DND-41 (cell line): ENCODE results near the gene OGFR.

Experiments used
- ATAC-seq: fragments of 200-7000 bp; cut with Tn5 transposase; 3 replicates; pipeline ENCODE4 v1.9.1; 2021; ENCODE audit warnings: low read depth; ENCODE audit not compliant: insufficient read depth
- DNase-seq: peaks from one replicate; pipeline ENCODE4 v3.0.0-alpha.2; 2020
- H2AFZ ChIP-seq: 2 replicates; pipeline ENCODE4 v1.6.0; 2012; ENCODE audit warnings: low read depth, low read length
- H3K27ac ChIP-seq: 2 replicates; pipeline ENCODE4 v1.5.1; 2012; ENCODE audit warnings: low read length, inconsistent platforms
- H3K27me3 ChIP-seq: fragments of 200-600 bp; sonication (generic); 2 replicates; pipeline ENCODE4 v1.6.0; 2012; ENCODE audit warnings: low read length, mild to moderate bottlenecking, inconsistent platforms; ENCODE audit not compliant: insufficient read depth, poor library complexity
- H3K36me3 ChIP-seq: 2 replicates; pipeline ENCODE4 v1.5.1; 2012; ENCODE audit warnings: low read length, inconsistent platforms; ENCODE audit not compliant: insufficient read depth
- H3K4me1 ChIP-seq: 2 replicates; pipeline ENCODE4 v1.5.1; 2012; ENCODE audit warnings: mild to moderate bottlenecking, low read length; ENCODE audit not compliant: insufficient read depth
- H3K4me2 ChIP-seq: 2 replicates; pipeline ENCODE4 v1.6.0; 2012; ENCODE audit warnings: mild to moderate bottlenecking, moderate library complexity, low read length, inconsistent platforms; ENCODE audit not compliant: insufficient read depth
- H3K4me3 ChIP-seq, 2 experiments: fragments of 200-600 bp in 1 of 2; shearing (Covaris generic) in 1 of 2; 2 replicates each; pipeline ENCODE4 v1.5.1; 2012 to 2016; ENCODE audit warnings: inconsistent platforms in 2 of 2, low read length in 2 of 2, mild to moderate bottlenecking in 2 of 2, low read depth in 1 of 2, moderate library complexity in 1 of 2
- H3K79me2 ChIP-seq: 2 replicates; pipeline ENCODE4 v1.6.0; 2012; ENCODE audit warnings: low read length, inconsistent platforms; ENCODE audit not compliant: insufficient read depth
- H3K9ac ChIP-seq: 2 replicates; pipeline ENCODE4 v1.6.0; 2012; ENCODE audit warnings: low read depth, mild to moderate bottlenecking, inconsistent platforms, low read length, moderate library complexity
- H3K9me3 ChIP-seq: 2 replicates; pipeline ENCODE4 v1.5.1; 2012; ENCODE audit warnings: low read length, moderate library complexity, mild to moderate bottlenecking, inconsistent platforms; ENCODE audit not compliant: insufficient read depth, severe bottlenecking
- H4K20me1 ChIP-seq: 2 replicates; pipeline ENCODE4 v1.6.0; 2012; ENCODE audit warnings: low read length; ENCODE audit not compliant: insufficient read depth
- EZH2 ChIP-seq: IDR thresholded peaks from 3 replicates; pipeline ENCODE4 v1.6.1; 2012; ENCODE audit warnings: borderline replicate concordance, low read depth, mild to moderate bottlenecking, moderate library complexity, low read length, inconsistent platforms; ENCODE audit not compliant: severe bottlenecking
- TF ChIP-seq, protein P1 (sequence below): IDR thresholded peaks from 2 replicates; pipeline ENCODE4 v1.5.1; 2012; ENCODE audit warnings: borderline replicate concordance, low read length, moderate library complexity, mild to moderate bottlenecking; ENCODE audit not compliant: poor library complexity, severe bottlenecking; ENCODE audit errors: extremely low read depth

The OGFR gene

DNA sequence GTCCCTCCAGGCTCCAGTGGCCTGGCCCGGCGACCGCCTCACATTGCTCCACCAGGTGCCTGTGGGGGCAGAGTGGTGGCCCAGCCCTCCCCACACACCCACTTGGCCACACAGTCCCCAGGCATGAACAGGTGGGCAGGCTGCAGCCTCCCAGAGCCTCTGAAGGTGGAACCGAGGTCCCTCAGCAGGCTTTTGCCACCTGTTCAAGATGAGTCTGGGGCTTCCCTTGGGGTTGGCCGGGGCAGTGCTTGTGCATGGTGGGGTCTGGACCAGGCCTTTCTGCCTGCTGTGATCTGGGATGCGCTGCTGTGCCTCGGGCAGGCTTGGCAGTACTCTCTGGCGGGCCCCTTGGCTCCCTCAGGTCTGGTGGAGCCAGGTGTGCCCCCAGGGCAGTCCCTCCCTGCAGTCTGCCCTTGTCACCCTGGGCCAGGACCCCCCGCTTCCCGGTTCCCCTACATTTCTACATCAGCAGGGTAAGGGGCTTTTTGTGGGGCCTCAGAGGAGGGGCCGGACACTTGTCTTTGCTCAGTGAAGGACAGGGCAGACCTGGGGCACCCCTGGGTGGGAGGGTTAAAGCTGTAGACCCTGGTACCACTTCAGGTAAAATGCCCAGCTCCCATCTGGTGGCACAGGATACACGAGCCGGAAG lies 9.5 kb downstream of the OGFR start:
- peaks cover 62% of the 10 kb centered on the region for H4K20me1 ChIP-seq
- H3K79me2 ChIP-seq, result peaks cover 3% of the 10 kb centered on the region; the same call in 1 of the 2 replicates
- no peak overlapping the region for H2AFZ ChIP-seq
- no peak overlapping the region for H3K9ac ChIP-seq
- no peaks in the 10 kb centered on the region for H3K27me3 ChIP-seq
- no peak overlapping the region for H3K27ac ChIP-seq
- H3K4me2 ChIP-seq, result no peak overlapping the region
- no peaks in the 10 kb centered on the region for H3K4me1 ChIP-seq
- TF ChIP-seq EZH2, result no peak
- TF ChIP-seq, protein P1, sequence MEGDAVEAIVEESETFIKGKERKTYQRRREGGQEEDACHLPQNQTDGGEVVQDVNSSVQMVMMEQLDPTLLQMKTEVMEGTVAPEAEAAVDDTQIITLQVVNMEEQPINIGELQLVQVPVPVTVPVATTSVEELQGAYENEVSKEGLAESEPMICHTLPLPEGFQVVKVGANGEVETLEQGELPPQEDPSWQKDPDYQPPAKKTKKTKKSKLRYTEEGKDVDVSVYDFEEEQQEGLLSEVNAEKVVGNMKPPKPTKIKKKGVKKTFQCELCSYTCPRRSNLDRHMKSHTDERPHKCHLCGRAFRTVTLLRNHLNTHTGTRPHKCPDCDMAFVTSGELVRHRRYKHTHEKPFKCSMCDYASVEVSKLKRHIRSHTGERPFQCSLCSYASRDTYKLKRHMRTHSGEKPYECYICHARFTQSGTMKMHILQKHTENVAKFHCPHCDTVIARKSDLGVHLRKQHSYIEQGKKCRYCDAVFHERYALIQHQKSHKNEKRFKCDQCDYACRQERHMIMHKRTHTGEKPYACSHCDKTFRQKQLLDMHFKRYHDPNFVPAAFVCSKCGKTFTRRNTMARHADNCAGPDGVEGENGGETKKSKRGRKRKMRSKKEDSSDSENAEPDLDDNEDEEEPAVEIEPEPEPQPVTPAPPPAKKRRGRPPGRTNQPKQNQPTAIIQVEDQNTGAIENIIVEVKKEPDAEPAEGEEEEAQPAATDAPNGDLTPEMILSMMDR, result no peak
- no peak for DNase-seq
- H3K36me3 ChIP-seq, result peaks cover 48% of the 10 kb centered on the region
- H3K9me3 ChIP-seq, result no peaks in the 10 kb centered on the region
- ATAC-seq, result peak; percentile 28
- H3K4me3 ChIP-seq, result no peak overlapping the region

DNA sequence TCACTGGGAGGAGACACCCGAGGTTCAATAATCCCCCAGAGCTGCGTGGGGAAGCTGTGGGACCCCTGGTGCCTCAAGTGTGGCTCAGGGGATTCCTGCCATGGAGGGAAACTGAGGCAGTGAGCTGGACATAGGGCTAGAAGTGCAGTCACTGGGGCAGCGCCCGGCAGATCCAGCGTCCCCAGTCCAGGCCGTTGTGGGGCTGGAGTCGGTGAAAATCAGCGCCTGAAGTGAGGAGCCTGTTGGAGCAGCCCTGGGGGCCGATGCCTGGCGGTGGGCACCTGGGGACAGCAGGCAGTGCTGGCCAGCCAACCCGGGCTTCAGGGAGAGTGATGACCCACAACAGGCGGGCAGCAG lies 10.1 kb downstream of the OGFR start:
- H3K27me3 ChIP-seq, result no peaks in the 10 kb centered on the region
- H2AFZ ChIP-seq, result no peak overlapping the region
- ATAC-seq (peak; percentile 8; the same call in 1 of the 3 replicates), DNase-seq (no peak)
- H3K4me3 ChIP-seq, result no peak overlapping the region
- H3K27ac ChIP-seq, result no peak overlapping the region
- no peak for TF ChIP-seq EZH2
- TF ChIP-seq, protein P1, result no peak
- H3K4me1 ChIP-seq, result no peaks in the 10 kb centered on the region
- no peak overlapping the region for H3K4me2 ChIP-seq
- H3K36me3 ChIP-seq, result peaks cover 43% of the 10 kb centered on the region
- H4K20me1 ChIP-seq, result peaks cover 57% of the 10 kb centered on the region
- no peaks in the 10 kb centered on the region for H3K9me3 ChIP-seq
- H3K79me2 ChIP-seq, result no peaks in the 10 kb centered on the region
- H3K9ac ChIP-seq, result no peak overlapping the region

DNA sequence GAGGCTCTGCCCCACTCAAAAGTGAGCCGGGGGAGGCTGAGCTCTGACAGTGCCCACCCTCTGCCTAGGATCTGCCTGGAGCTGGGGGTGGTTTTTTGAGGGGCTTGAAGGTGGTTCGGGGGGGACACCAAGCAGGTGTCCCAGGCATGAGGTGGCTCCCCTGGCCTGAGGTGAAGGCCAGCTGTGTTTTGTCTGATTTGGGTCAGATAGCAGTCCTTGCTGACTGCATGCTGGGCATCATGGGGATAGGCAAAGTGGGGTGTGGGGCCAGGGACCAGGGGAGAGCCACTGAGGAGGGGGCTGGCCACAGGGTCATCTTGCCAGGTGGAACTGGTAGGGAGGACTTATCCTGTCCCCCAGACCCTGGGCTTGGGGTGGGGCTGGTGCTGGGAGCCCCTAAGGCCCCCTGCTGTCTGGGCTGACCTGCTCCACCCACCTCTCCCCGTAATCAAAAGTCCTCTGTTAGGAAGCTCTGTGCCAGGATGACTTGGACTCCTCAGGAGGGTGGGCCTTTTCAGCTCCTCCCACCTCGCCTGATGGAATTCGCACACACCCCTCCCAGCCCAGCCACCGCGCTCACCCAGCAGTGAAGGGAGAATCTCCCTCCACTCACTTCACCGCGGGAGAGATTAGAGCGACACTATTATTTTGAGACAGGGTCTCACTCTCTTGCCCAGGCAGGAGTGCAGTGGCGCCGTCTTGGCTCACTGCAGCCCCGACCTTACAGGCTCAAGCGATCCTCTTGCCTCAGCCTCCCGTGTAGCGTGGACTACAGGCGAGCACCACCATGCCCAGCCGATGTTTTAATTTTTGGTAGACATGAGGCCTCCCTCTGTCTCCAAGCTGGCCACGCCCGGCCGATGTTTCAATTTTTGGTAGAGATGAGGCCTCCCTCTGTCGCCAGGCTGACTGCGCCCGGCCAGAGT lies 10.7 kb downstream of the OGFR start:
- peak; percentile 40; the same call in 2 of the 3 replicates for ATAC-seq
- Histone ChIP-seq H3K36me3 (peaks cover 36% of the 10 kb centered on the region), H2AFZ (no peak overlapping the region), H3K4me3 (no peak overlapping the region), H3K27me3 (no peaks in the 10 kb centered on the region), H3K4me1 (no peaks in the 10 kb centered on the region), H3K9me3 (no peaks in the 10 kb centered on the region), H4K20me1 (peaks cover 55% of the 10 kb centered on the region), H3K9ac (no peak overlapping the region), H3K79me2 (no peaks in the 10 kb centered on the region), H3K4me2 (no peak overlapping the region), H3K27ac (no peak overlapping the region)
- DNase-seq, result no peak
- no peak for TF ChIP-seq EZH2
- TF ChIP-seq, protein P1, result no peak
